GM12865 (cell line): Measurements from ENCODE around the gene LAMB3.
"Not testable (repeated sequence)": the region's sequence is repeated elsewhere in the genome, so short reads cannot be mapped to it uniquely, and the experiment has no call there.

Experiments used
- DNase-seq: peaks from one replicate; pipeline ENCODE4 v3.0.0; 2010; ENCODE audit warnings: low read depth
- H3K4me3 ChIP-seq: 2 replicates; pipeline ENCODE4 v1.5.1; 2011; ENCODE audit warnings: mild to moderate bottlenecking, low read depth, low read length, control low read depth
- TF ChIP-seq, protein P1 (sequence below): IDR thresholded peaks from 2 replicates; pipeline ENCODE4 v1.5.1; 2011; ENCODE audit warnings: low read length, control low read depth, low read depth, inconsistent platforms; ENCODE audit not compliant: insufficient read depth; ENCODE audit errors: missing control alignments

Gene LAMB3

DNA sequence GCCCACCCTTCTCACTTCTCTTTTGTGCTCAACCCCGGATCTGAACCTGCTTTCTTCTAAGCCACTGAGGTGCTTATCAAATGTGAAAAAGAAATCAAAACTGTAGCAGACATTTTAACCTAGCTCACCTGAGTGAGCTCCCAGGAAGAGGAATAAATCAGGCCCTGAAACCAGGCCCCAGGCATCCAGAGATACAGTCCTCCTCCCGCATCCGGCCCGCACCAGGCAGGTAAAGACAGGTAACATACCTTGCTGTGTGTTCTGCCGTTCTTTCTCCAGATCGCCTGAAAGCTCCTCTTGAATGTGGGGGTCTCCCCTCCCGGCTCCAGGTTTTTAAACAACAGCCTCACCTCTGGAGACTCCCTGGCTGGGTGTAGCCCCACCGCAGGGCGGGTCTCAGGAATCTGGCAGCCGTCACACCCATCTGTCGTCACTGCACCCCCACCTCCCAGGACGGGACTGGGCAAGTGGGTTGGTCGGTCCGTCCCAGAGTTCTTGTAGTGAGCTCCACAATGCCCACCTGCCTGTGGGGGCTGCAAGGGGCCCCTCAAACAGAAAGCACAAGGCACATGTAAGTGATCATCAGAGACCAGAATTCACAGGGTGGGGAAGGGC, at the start of gene LAMB3:
TSS of gene LAMB3 (minus strand) at position 305 of the 615 bp plus-strand sequence. CDS start 1,481 bp downstream, outside the sequence.
- no peak within 1 kb of the TSS for H3K4me3 ChIP-seq
- DNase-seq, result no peak
- TF ChIP-seq, protein P1, sequence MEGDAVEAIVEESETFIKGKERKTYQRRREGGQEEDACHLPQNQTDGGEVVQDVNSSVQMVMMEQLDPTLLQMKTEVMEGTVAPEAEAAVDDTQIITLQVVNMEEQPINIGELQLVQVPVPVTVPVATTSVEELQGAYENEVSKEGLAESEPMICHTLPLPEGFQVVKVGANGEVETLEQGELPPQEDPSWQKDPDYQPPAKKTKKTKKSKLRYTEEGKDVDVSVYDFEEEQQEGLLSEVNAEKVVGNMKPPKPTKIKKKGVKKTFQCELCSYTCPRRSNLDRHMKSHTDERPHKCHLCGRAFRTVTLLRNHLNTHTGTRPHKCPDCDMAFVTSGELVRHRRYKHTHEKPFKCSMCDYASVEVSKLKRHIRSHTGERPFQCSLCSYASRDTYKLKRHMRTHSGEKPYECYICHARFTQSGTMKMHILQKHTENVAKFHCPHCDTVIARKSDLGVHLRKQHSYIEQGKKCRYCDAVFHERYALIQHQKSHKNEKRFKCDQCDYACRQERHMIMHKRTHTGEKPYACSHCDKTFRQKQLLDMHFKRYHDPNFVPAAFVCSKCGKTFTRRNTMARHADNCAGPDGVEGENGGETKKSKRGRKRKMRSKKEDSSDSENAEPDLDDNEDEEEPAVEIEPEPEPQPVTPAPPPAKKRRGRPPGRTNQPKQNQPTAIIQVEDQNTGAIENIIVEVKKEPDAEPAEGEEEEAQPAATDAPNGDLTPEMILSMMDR, result no peak

DNA sequence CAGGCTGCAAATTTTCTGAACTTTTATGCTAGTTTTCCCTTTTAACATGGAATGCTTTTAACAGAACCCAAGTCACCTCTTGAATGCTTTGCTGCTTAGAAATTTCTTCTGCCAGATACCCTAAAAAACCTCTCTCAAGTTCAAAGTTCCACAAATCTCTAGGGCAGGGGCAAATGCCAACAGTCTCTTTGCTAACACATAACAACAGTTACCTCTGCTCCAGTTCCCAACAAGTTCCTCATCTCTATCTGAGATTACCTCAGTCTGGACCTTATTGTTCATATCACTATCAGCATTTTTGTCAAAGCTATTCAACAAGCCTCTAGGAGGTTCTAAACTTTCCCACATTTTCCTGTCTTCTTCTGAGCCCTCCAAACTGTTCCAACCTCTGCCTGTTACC, 48.5 kb upstream of the LAMB3 start:
- H3K4me3 ChIP-seq, DNase-seq: not testable (repeated sequence)

DNA sequence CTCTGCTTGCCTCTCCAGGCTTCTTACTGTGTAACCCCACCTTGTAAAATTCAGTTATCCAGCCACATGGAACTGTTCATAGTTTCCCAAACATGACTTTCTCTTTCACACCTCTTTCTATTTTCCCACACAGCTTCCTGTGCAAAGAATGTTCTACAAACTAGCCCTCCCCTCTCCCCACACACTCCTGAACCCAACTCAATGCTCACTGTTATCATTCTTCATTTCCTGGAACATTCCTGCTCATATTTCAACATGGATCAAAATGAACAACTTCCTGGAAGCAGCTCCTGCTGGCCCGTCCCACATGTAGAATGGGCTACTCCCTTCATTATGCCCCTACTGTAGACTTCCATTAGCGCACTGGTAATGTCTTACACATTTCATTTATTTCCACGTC, 44.9 kb upstream of the LAMB3 start:
- no peak for DNase-seq
- H3K4me3 ChIP-seq, result no peak overlapping the region
- TF ChIP-seq, protein P1, result no peak

DNA sequence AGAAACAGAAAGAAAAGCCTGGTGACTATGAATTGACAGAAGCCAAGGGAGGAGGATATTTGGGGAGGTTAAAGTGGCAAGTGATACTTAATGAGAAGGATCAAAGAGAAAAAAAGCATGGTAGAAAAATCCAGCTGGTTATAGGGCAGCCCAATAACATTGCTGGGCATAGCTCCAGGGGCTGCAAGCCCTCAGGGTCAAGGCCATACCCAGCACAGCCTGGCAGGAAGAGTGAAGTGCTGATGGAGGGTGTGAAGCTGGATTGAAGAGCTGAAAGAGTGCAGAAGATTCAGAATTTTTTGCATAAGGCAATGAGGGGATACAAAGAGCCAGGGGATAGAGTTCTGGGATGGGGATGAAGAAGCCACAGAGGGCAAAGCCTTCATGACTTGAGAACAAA, 44.4 kb upstream of the LAMB3 start:
- no peak for DNase-seq
- H3K4me3 ChIP-seq, result no peak overlapping the region
- TF ChIP-seq, protein P1, result no peak

DNA sequence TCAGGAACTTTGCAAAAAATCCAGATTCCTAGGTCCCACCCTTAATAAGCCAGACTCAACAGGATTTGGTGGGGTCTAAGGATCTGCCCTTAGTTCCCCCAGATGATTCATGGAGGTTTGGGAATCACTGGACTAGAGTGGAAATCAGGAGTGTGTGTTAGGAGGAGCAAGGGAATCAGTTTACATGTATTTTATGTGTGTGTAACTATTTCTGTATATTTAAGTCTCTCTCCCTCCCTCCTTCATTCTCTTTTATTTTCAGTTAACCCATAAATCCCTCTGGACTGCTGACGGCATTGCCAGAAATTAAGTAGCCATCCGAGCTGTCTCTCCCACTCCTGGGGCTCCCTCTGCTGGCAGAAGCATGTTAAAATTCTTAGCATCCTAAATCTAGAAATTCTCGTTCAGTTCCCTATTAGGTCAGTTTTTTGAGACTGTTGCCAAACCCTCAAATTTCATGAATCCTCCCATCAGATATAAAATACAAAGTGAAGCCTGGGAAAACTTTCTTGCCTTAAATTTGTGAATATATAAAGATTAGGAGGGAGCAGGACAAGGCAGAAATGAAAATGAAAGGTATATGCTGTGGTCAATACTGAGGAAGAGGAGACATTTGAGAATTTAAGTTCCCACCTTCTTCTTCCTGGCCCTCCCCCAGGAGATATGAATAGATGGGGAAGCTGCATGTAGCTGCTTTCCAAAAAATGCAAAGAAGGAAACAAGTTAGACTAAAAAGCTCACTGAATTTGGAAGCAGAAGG, 40.7 kb upstream of the LAMB3 start:
- DNase-seq, result peak; percentile 80
- TF ChIP-seq, protein P1, result peak; percentile 78
- no peak overlapping the region for H3K4me3 ChIP-seq

DNA sequence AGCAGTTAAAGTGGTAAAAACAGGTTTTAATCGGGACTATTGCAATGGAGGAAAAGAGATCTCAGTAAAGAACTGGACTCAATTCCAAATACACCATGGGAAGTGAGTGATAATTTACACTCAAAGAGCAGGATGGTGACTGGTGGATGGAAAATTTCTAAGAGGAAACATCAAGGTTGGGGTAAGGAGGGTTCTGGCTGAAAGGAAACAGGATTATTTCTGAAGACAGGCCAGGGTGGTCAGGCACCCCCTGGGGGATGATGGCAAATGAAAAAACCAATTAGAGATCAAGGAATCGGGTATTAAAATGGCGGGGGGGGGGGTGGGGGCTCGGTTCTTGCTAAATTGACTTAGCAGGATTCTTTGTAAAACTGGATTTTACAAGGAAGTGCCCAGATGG, 40.1 kb upstream of the LAMB3 start:
- no peak overlapping the region for H3K4me3 ChIP-seq
- TF ChIP-seq, protein P1, result no peak
- no peak for DNase-seq

DNA sequence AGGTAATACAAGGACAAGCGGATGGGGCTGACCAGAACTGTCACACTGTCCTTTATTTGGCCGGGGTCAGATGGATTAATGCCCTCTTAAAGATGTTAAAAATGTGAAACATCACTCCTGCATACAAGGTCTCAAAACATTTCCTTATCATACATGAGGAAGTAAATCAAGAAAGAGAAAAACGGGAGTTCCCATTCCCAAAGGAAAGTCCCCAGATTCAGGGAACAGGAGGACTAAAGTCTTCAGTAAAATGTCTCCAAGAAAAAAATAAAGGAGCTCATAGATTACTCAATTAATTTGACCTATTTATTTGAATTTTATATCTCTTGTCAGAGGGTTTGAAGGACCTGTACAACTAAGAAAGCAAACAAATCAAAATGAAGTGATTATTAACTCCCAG, 39.0 kb upstream of the LAMB3 start:
- TF ChIP-seq, protein P1, result no peak
- H3K4me3 ChIP-seq, result no peak overlapping the region
- DNase-seq, result no peak
